Thyroid gland (tissue), 4 donors: Measurements from ENCODE around the gene CLEC7A. TPM values are rescaled to one million over a fixed set of nuclear protein-coding genes. Genes with fewer than 3 reads are reported as not detected.
A peak's percentile ranks its signal among the peaks of the same experiment; 100 is the strongest.

Source experiments
- DNase-seq, 2 donors: peaks; one replicate each; pipeline ENCODE4 v3.0.0-alpha.2; 2019
- H3K27ac ChIP-seq, 3 donors: fragments of 200-600 bp; sonication (generic); 1 replicate in 2 of 3; 2 replicates in 1 of 3; pipeline ENCODE4 v1.5.1; 2016 to 2019; ENCODE audit warnings: mild to moderate bottlenecking in 1 of 3, moderate library complexity in 1 of 3
- H3K27me3 ChIP-seq: fragments of 200-600 bp; sonication (generic); one replicate; pipeline ENCODE4 v1.5.1; 2019
- H3K36me3 ChIP-seq, 2 donors: fragments of 200-600 bp; sonication (generic); one replicate each; pipeline ENCODE4 v1.5.1; 2016 to 2019
- H3K4me1 ChIP-seq, 2 donors: fragments of 200-600 bp; sonication (generic); one replicate each; pipeline ENCODE4 v1.5.1; 2017 to 2019
- H3K4me3 ChIP-seq, 3 donors: fragments of 200-600 bp; sonication (generic); replicated peaks in 1 of 3; 1 replicate in 2 of 3; 2 replicates in 1 of 3; pipeline ENCODE4 v1.5.1; 2016; ENCODE audit warnings: mild to moderate bottlenecking in 1 of 3
- H3K9me3 ChIP-seq: fragments of 200-600 bp; sonication (generic); one replicate; pipeline ENCODE4 v1.5.1; 2017
- CTCF ChIP-seq, 6 experiments: fragments of 200-600 bp in 3 of 6; fragments of 450-650 bp in 3 of 6; sonication (generic) in 3 of 6; IDR thresholded peaks; one replicate each; pipeline ENCODE4 v1.5.1; 2016 to 2019; ENCODE audit warnings: antibody characterized with exemption in 6 of 6, mild to moderate bottlenecking in 2 of 6, inconsistent platforms in 1 of 6, moderate library complexity in 1 of 6
- POLR2A ChIP-seq, 2 donors: fragments of 450-650 bp; IDR thresholded peaks; one replicate each; pipeline ENCODE4 v1.6.1; 2017; ENCODE audit warnings: antibody characterized with exemption in 2 of 2, mild to moderate bottlenecking in 2 of 2, moderate library complexity in 1 of 2
- WGBS, 2 donors: methylation state at CpG; one replicate each; pipeline ENCODE4 v1.1.5; 2017; 5-methylcytosine and 5-hydroxymethylcytosine counted together
- intact Hi-C: fragments of 100-400 bp; cut with DNase I; formaldehyde crosslinking; loops from one replicate; pipeline ENCODE4 v1.15.1; 2023
- total RNA-seq, 4 donors: library from RNA; depleted of rRNA; stranded (reverse); fragments of >200 nt; gene quantifications; one replicate each; pipeline ENCODE4 v1.2.3, GENCODE V29; 2016

The CLEC7A gene
- total RNA-seq, 4 donors from 2014 or later, result 2.7 to 9.4 (median 5.2) TPM

GRCh38 chr12:10068644-10069043 is 61.4 kb downstream of the CLEC7A start:
- no peak for DNase-seq
- Histone ChIP-seq H3K9me3 (no peaks in the 10 kb centered on the region), H3K27me3 (no peaks in the 10 kb centered on the region), H3K27ac (peak overlapping the region in 2 of 3 donors; percentile 54 to 76), H3K36me3 (no peaks in the 10 kb centered on the region), H3K4me1 (no peaks in the 10 kb centered on the region), H3K4me3 (no peak overlapping the region)
- WGBS, 2 donors, result 75 to 89% methylated on average over 1 of the region's 1 CpG
- intact Hi-C loops, result no loop called here
- TF ChIP-seq POLR2A (IDR thresholded peaks at IDR 0.05), result no peak
- no peak for TF ChIP-seq CTCF (IDR thresholded peaks at IDR 0.05)

GRCh38 chr12:10067942-10068341 is 62.1 kb downstream of the CLEC7A start:
- peak overlapping the region in 2 of 3 donors; percentile 54 to 76 for H3K27ac ChIP-seq
- intact Hi-C loops, result no loop called here
- H3K36me3 ChIP-seq, result no peaks in the 10 kb centered on the region
- no peak overlapping the region for H3K4me3 ChIP-seq
- WGBS, 2 donors, result 34 to 35% methylated on average over 3 of the region's 3 CpGs
- no peaks in the 10 kb centered on the region for H3K4me1 ChIP-seq
- no peak for DNase-seq
- no peaks in the 10 kb centered on the region for H3K27me3 ChIP-seq
- H3K9me3 ChIP-seq, result no peaks in the 10 kb centered on the region
- TF ChIP-seq CTCF (IDR thresholded peaks at IDR 0.05), result no peak
- TF ChIP-seq POLR2A (IDR thresholded peaks at IDR 0.05), result no peak

- intact Hi-C loops, result no loop called here
- Histone ChIP-seq H3K27me3 (no peaks in the 10 kb centered on the region), H3K27ac (peak overlapping the region in 1 of 3 donors; percentile 32), H3K9me3 (no peaks in the 10 kb centered on the region), H3K36me3 (no peaks in the 10 kb centered on the region), H3K4me3 (no peak overlapping the region), H3K4me1 (no peaks in the 10 kb centered on the region)
- 80 to 86% methylated on average over 4 of the region's 4 CpGs for WGBS, 2 donors
- no peak for DNase-seq
- TF ChIP-seq POLR2A (IDR thresholded peaks at IDR 0.05), result no peak
- no peak for TF ChIP-seq CTCF (IDR thresholded peaks at IDR 0.05)
These were observed 62.7 kb downstream of the CLEC7A start for GRCh38 chr12:10067264-10067663.

Other genes with a start within 250 kb of the CLEC7A start
- gene KLRF2, start 248.7 kb downstream of the CLEC7A start, total RNA-seq, result not detected
- gene CLEC2A, start 197.8 kb downstream of the CLEC7A start, total RNA-seq, result not detected
- under 1 TPM in 1 of 4 donors, not detected in 3; 0.22 TPM for gene CLEC12A, start 158.8 kb downstream of the CLEC7A start, total RNA-seq
- gene CLEC1B, start 131.1 kb downstream of the CLEC7A start, total RNA-seq, result not detected
- gene CLEC12B, start 119.6 kb downstream of the CLEC7A start, total RNA-seq, result under 1 TPM in 1 of 4 donors, not detected in 3; 0.54 TPM
- not detected for gene CLEC9A, start 99.5 kb downstream of the CLEC7A start, total RNA-seq
- gene CLEC1A, start 31.2 kb downstream of the CLEC7A start, total RNA-seq, result 1 to 10 TPM; 2.5 to 9.7 (median 5.2) TPM
- 1 to 10 TPM in 2 of 4 donors, under 1 TPM in 2; 0.33 to 2.4 (median 0.87) TPM for gene OLR1, start 41.9 kb upstream of the CLEC7A start, total RNA-seq
- gene TMEM52B, start 48.8 kb upstream of the CLEC7A start, total RNA-seq, result not detected
- gene GABARAPL1, start 82.7 kb upstream of the CLEC7A start, total RNA-seq, result 100 to 1,000 TPM; 115 to 216 (median 148) TPM
- 1 to 10 TPM; 1.1 to 3.8 (median 2.5) TPM for gene KLRD1, start 177.7 kb upstream of the CLEC7A start, total RNA-seq